Measurements from ENCODE around the gene TBC1D32. TPM values are rescaled to one million over a fixed set of nuclear protein-coding genes. Genes with fewer than 3 reads are reported as not detected.
"Not testable (repeated sequence)": the region's sequence is repeated elsewhere in the genome, so short reads cannot be mapped to it uniquely, and the experiment has no call there.

The TBC1D32 gene
- total and polyA plus RNA-seq, 8 donors = 6.6 to 22.2 (median 15.9) TPM

DNA sequence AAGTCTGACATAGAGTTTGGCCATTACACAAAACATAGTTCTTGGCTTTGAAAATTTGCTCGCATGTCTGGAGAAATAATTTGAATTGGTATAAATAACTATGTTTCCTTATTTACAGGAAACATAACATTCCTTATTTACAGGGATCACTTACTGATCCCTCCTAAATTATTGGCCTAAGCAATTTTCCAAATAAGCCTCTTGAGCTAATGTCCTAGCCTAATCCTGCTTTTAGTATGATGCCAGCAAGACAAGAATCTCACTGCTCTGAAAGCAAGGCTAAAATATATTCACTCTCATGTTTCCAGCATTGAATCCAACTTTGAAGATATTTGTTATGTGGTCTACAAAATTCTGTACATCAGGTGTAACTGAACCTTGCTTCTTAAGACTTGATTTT is 4.1 kb upstream of the TBC1D32 start:
- Histone ChIP-seq H3K27ac (no peak overlapping the region), H3K4me1 (peaks cover 0 to 5% of the 10 kb centered on the region in 2 donors), H3K9me3 (no peaks in the 10 kb centered on the region), H3K36me3 (no peaks in the 10 kb centered on the region), H3K27me3 (no peaks in the 10 kb centered on the region), H3K4me3 (no peak overlapping the region)
- no peak for DNase-seq
- no peak for ATAC-seq
- TF ChIP-seq, protein P1, sequence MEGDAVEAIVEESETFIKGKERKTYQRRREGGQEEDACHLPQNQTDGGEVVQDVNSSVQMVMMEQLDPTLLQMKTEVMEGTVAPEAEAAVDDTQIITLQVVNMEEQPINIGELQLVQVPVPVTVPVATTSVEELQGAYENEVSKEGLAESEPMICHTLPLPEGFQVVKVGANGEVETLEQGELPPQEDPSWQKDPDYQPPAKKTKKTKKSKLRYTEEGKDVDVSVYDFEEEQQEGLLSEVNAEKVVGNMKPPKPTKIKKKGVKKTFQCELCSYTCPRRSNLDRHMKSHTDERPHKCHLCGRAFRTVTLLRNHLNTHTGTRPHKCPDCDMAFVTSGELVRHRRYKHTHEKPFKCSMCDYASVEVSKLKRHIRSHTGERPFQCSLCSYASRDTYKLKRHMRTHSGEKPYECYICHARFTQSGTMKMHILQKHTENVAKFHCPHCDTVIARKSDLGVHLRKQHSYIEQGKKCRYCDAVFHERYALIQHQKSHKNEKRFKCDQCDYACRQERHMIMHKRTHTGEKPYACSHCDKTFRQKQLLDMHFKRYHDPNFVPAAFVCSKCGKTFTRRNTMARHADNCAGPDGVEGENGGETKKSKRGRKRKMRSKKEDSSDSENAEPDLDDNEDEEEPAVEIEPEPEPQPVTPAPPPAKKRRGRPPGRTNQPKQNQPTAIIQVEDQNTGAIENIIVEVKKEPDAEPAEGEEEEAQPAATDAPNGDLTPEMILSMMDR (IDR thresholded peaks at IDR 0.05) = no peak
- intact Hi-C loops (cut with DNase I) = no loop called here

DNA sequence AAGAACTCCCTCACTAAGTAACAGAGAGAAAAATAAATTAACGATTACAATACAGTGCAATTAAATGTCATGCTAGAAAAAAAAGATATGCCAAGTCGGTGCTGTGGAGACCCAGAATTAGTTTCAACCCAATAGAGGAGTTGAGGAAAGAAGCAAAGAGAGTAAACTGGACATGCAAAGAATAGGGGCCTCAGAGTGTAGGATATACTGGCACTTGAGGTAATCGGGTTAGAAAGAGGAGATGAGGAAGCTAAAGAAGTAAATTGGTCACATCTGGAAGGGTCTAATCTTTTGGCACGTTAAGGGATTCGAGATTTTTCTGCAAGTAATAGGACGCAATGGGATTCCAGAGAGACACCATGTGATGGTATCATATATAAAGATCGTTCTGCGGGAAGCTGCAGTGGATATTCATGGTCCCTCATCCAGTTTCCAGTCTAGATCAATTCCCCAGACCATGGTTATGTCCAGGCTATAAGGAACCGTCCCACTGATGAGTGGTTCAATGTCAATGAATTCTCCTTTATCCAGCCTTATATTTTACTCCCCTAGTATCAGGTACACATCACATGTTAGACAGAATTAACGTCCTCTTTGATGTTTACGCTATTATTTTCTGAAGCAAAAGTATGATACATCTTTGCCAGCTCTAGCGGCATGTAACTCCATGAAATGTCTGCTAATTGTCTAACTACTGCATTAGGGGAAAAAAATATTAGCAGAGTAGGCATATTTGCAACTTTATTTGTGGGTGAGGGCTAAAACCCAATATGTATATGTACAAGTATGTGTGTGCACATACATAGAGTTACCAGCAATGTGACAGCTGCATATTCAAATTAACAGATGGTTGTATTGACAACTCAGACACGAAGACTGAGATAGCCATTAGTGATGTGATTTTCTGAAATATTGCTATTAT is 1.1 kb upstream of the TBC1D32 start:
- Histone ChIP-seq H3K27ac (peak overlapping the region; percentile 83 to 96), H3K27me3 (no peaks in the 10 kb centered on the region), H3K4me3 (peak overlapping the region; percentile 55 to 63), H3K36me3 (no peaks in the 10 kb centered on the region), H3K9me3 (no peaks in the 10 kb centered on the region), H3K4me1 (peaks cover 0 to 5% of the 10 kb centered on the region in 2 donors)
- no peak for DNase-seq
- intact Hi-C loops (cut with DNase I) = no loop called here
- TF ChIP-seq, protein P1 (IDR thresholded peaks at IDR 0.05) = no peak
- ATAC-seq = peak; percentile 6

DNA sequence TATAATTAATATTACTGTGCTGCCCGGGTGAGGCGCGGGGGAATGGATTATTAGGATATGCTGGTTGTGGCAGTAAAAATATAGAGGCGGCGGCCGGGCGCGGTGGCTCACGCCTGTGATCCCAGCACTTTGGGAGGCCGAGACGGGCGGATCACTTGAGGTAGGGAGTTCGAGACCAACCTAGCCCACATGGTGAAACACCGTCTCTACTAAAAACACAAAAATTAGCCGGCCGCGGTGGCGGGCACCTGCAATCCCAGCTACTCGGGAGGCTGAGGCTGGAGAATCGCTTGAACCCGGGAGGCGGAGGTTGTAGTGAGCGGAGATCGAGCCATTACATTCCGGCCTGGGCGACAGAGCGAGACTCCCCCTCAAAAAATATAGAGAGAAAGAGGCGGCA is 586 bp downstream of the TBC1D32 start:
- H3K9me3 ChIP-seq; intact Hi-C loops (cut with DNase I); H3K27me3 ChIP-seq; ATAC-seq; H3K4me1 ChIP-seq; H3K36me3 ChIP-seq: not testable (repeated sequence)
- Histone ChIP-seq H3K4me3 (peak overlapping the region; percentile 55 to 63), H3K27ac (peak overlapping the region in 1 of 2 donors; percentile 96)
- peak in 1 of 4 donors; percentile 72 for DNase-seq

DNA sequence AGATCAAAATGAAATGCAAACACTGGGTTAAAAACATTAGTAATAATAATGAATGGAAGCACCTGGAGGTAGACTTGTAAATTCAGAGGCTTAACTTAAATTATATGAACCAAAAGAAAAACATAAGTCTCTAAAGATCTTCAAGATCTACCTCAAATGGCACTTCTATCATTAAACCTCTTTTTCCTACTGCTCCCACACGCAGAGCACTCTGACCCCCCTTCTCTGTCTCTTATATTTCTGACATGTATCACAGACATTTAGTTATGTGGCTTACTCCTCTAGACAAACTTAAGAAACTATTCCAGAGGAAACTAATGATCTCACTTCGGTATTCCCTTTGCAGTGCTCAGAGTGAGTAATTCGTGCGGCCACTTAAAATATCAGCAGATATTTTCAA is 1.1 kb downstream of the TBC1D32 start:
- H3K4me1 ChIP-seq = peaks cover 0 to 5% of the 10 kb centered on the region in 2 donors
- no peaks in the 10 kb centered on the region for H3K27me3 ChIP-seq
- no peak overlapping the region for H3K4me3 ChIP-seq
- no peaks in the 10 kb centered on the region for H3K9me3 ChIP-seq
- ATAC-seq (no peak), DNase-seq (no peak)
- intact Hi-C loops (cut with DNase I) = no loop called here
- H3K27ac ChIP-seq = no peak overlapping the region
- H3K36me3 ChIP-seq = no peaks in the 10 kb centered on the region
- TF ChIP-seq, protein P1 (IDR thresholded peaks at IDR 0.05) = no peak

DNA sequence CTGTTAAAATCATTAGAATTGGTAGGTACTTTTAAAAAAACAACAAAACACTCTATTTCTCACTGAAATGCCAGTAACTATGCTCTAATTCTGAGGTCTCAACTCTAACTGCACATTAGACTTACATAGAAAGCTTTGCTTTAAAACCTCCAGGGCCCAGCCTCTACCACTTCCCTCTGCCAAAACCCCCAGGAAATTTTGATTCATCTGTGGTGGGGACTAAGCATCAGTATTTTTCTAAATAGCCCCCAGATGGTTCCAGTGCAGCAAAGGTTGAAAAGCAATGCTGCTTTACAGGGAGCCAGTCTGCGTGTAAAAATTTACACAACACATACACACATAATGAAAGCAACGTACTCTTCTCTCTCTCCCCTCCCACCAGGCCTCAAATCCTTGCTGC is 3.8 kb downstream of the TBC1D32 start:
- intact Hi-C loops (cut with DNase I) = no loop called here
- H3K27me3 ChIP-seq = no peaks in the 10 kb centered on the region
- ATAC-seq (no peak), DNase-seq (no peak)
- no peaks in the 10 kb centered on the region for H3K36me3 ChIP-seq
- peaks cover 0 to 3% of the 10 kb centered on the region in 2 donors for H3K4me1 ChIP-seq
- TF ChIP-seq, protein P1 (IDR thresholded peaks at IDR 0.05) = no peak
- H3K9me3 ChIP-seq = no peaks in the 10 kb centered on the region
- no peak overlapping the region for H3K4me3 ChIP-seq
- no peak overlapping the region for H3K27ac ChIP-seq
